A673 (cell line): ENCODE data around the gene PRDM16. TPM values are rescaled to one million over a fixed set of nuclear protein-coding genes. Genes with fewer than 3 reads are reported as not detected.

Source experiments
- BruUV-seq: library from RNA; stranded (reverse); fragments of 400-500 nt; replicated peaks from 2 replicates; lab custom pipeline; 2021; lab: Mats Ljungman, UMichigan
- CTCF ChIA-PET: fragments of 300-600 bp; sonication (Branson Sonifier 250); formaldehyde crosslinking; loops from one replicate; lab custom pipeline; 2022; ENCODE audit warnings: antibody characterized with exemption; lab: Charles Lee
- POLR2A ChIA-PET: fragments of 300-600 bp; sonication (Branson Sonifier 250); formaldehyde crosslinking; loops from one replicate; lab custom pipeline; 2022; ENCODE audit warnings: antibody characterized with exemption; ENCODE audit not compliant: low non-redundant PET; lab: Charles Lee
- DNase-seq: peaks from one replicate; pipeline ENCODE4 v3.0.0-alpha.2; 2015; ENCODE audit warnings: low spot score
- H3K27ac ChIP-seq: fragments of 200-600 bp; sonication (generic); 2 replicates; pipeline ENCODE4 v1.5.1; 2016; ENCODE audit warnings: mixed run types, low read depth, mild to moderate bottlenecking, mixed read lengths, antibody characterized with exemption, low read length; ENCODE audit not compliant: poor library complexity, severe bottlenecking
- H3K27me3 ChIP-seq: fragments of 200-600 bp; sonication (generic); replicated peaks from 2 replicates; pipeline ENCODE4 v1.6.1; 2017; ENCODE audit warnings: mixed run types, low read depth, mild to moderate bottlenecking, mixed read lengths, antibody characterized with exemption, low read length; ENCODE audit not compliant: insufficient read depth, poor library complexity
- H3K36me3 ChIP-seq: fragments of 200-600 bp; sonication (generic); 2 replicates; pipeline ENCODE4 v1.6.1; 2016; ENCODE audit warnings: mixed run types, mild to moderate bottlenecking, mixed read lengths, antibody characterized with exemption, low read length; ENCODE audit not compliant: insufficient read depth, poor library complexity, severe bottlenecking
- H3K4me1 ChIP-seq: fragments of 200-600 bp; sonication (generic); 2 replicates; pipeline ENCODE4 v1.6.1; 2017; ENCODE audit warnings: mixed run types, mild to moderate bottlenecking, mixed read lengths, antibody characterized with exemption, low read length; ENCODE audit not compliant: insufficient read depth, poor library complexity, severe bottlenecking
- H3K4me3 ChIP-seq: fragments of 200-600 bp; sonication (generic); 2 replicates; pipeline ENCODE4 v1.5.1; 2016; ENCODE audit warnings: low read depth, mixed run types, mild to moderate bottlenecking, mixed read lengths, low read length; ENCODE audit not compliant: poor library complexity, severe bottlenecking
- H3K9me3 ChIP-seq: fragments of 200-600 bp; sonication (generic); 2 replicates; pipeline ENCODE4 v1.6.1; 2016; ENCODE audit warnings: mixed run types, low read depth, mild to moderate bottlenecking, mixed read lengths, antibody characterized with exemption, low read length; ENCODE audit not compliant: poor library complexity, severe bottlenecking
- EZH2 ChIP-seq: fragments of 200-600 bp; sonication (generic); IDR thresholded peaks from 2 replicates; pipeline ENCODE4 v1.6.1; 2017; ENCODE audit warnings: borderline replicate concordance, low read depth, mild to moderate bottlenecking, mixed read lengths, antibody characterized with exemption, low read length; ENCODE audit not compliant: poor library complexity, severe bottlenecking
- intact Hi-C: fragments of 100-400 bp; cut with micrococcal nuclease; formaldehyde crosslinking; loops from one replicate; pipeline ENCODE4 v1.10.0; 2022; ENCODE audit not compliant: unreplicated experiment
- total RNA-seq: library from RNA; stranded (reverse); gene quantifications from 2 replicates; pipeline ENCODE4 v1.2.3, GENCODE V29; 2021
- TF ChIP-seq, protein P1 (sequence below): fragments of 300-800, 200-600 bp; sonication (generic); conservative IDR thresholded peaks from 2 replicates; pipeline ENCODE4 v1.5.1; 2017; ENCODE audit warnings: low read depth, mild to moderate bottlenecking, antibody characterized with exemption, low read length, moderate library complexity, mixed read lengths

The PRDM16 gene
- total RNA-seq, 1 experiment from 2014 or later: 0.49 TPM

- no TSS peak for BruUV-seq
- POLR2A ChIA-PET: no interaction called here
- Histone ChIP-seq H3K27me3 (peaks cover 25% of the 10 kb centered on the region), H3K9me3 (no peaks in the 10 kb centered on the region), H3K36me3 (no peaks in the 10 kb centered on the region), H3K4me1 (no peaks in the 10 kb centered on the region), H3K4me3 (no peak overlapping the region), H3K27ac (no peak overlapping the region)
- intact Hi-C loops: no loop called here
- DNase-seq: no peak
- CTCF ChIA-PET: no interaction called here
- TF ChIP-seq EZH2: no peak
- TF ChIP-seq, protein P1, sequence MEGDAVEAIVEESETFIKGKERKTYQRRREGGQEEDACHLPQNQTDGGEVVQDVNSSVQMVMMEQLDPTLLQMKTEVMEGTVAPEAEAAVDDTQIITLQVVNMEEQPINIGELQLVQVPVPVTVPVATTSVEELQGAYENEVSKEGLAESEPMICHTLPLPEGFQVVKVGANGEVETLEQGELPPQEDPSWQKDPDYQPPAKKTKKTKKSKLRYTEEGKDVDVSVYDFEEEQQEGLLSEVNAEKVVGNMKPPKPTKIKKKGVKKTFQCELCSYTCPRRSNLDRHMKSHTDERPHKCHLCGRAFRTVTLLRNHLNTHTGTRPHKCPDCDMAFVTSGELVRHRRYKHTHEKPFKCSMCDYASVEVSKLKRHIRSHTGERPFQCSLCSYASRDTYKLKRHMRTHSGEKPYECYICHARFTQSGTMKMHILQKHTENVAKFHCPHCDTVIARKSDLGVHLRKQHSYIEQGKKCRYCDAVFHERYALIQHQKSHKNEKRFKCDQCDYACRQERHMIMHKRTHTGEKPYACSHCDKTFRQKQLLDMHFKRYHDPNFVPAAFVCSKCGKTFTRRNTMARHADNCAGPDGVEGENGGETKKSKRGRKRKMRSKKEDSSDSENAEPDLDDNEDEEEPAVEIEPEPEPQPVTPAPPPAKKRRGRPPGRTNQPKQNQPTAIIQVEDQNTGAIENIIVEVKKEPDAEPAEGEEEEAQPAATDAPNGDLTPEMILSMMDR: no peak
Observed at GRCh38 chr1:3434406-3435110, 365.6 kb downstream of the PRDM16 start.

GRCh38 chr1:3435666-3436065, 366.7 kb downstream of the PRDM16 start:
- ChIA-PET POLR2A (no interaction called here), CTCF (no interaction called here)

GRCh38 chr1:3436451-3436850, 367.4 kb downstream of the PRDM16 start:
- Histone ChIP-seq H3K9me3 (no peaks in the 10 kb centered on the region), H3K27ac (no peak overlapping the region), H3K4me1 (no peaks in the 10 kb centered on the region), H3K4me3 (no peak overlapping the region), H3K36me3 (no peaks in the 10 kb centered on the region), H3K27me3 (peaks cover 34% of the 10 kb centered on the region)
- TF ChIP-seq, protein P1: no peak
- no peak for TF ChIP-seq EZH2
- no TSS peak for BruUV-seq
- ChIA-PET POLR2A (no interaction called here), CTCF (no interaction called here)
- intact Hi-C loops: no loop called here
- no peak for DNase-seq

More at GRCh38 chr1:3435666-3436065, 366.7 kb downstream of the PRDM16 start:
- Histone ChIP-seq H3K4me3 (no peak overlapping the region), H3K27me3 (peaks cover 26% of the 10 kb centered on the region), H3K9me3 (no peaks in the 10 kb centered on the region), H3K27ac (no peak overlapping the region), H3K4me1 (no peaks in the 10 kb centered on the region), H3K36me3 (no peaks in the 10 kb centered on the region)
- TF ChIP-seq, protein P1: no peak
- no peak for TF ChIP-seq EZH2
- intact Hi-C loops: no loop called here
- no peak for DNase-seq
- no TSS peak for BruUV-seq
